ENCODE data around the gene DDX20. TPM values are rescaled to one million over a fixed set of nuclear protein-coding genes. Genes with fewer than 3 reads are reported as not detected.

Gene DDX20
- total and polyA plus RNA-seq, 11 donors, result 2.9 to 12.9 (median 7.3) TPM

- no peak for DNase-seq
- peak overlapping the region in 1 of 12 donors; percentile 34 for H3K27ac ChIP-seq
- H3K4me1 ChIP-seq, result peaks cover 0 to 31% (median 8%) of the 10 kb centered on the region in 12 donors
- TF ChIP-seq POLR2A (IDR thresholded peaks at IDR 0.05), result no peak
- intact Hi-C loops (cut with DNase I), result loop anchor here in 6 of 10 donors (5.0 to 10.0 kb wide), 4 partner anchors 80 to 190 kb away; no protein-coding TSS in a partner anchor
- no peak for ATAC-seq
- H3K9me3 ChIP-seq, result no peaks in the 10 kb centered on the region
- no peaks in the 10 kb centered on the region for H3K36me3 ChIP-seq
- no peak overlapping the region for H3K4me3 ChIP-seq
- WGBS, 4 donors, result 81 to 89% (median 85%) methylated on average over 11 of the region's 11 CpGs
- no peaks in the 10 kb centered on the region for H3K27me3 ChIP-seq
These were observed 49.1 kb downstream of the DDX20 start for GRCh38 chr1:111804776-111805175.

DNA sequence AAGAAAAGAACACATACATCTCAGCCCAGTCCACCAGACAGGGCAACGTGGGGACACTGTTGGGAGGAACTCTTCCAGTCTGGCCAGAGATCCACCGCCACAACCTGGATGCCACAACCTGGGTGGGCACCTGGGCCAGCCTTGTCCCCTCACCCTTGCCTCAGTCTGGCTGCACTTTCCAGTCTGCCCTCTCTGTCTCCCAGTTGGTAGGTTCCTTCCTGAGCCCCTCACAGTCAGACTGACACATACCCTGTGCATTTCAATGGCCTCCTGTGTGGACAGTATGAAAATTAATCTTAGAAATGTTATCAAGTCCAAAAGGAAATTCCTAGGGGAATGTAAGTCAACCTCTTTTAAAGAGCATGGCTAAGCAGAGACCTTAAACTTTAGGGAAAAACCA is 49.5 kb downstream of the DDX20 start:
- DNase-seq (no peak), ATAC-seq (no peak)
- Histone ChIP-seq H3K27me3 (no peaks in the 10 kb centered on the region), H3K9me3 (no peaks in the 10 kb centered on the region), H3K27ac (no peak overlapping the region), H3K4me3 (no peak overlapping the region), H3K4me1 (peaks cover 0 to 31% (median 8%) of the 10 kb centered on the region in 12 donors), H3K36me3 (no peaks in the 10 kb centered on the region)
- 83 to 100% (median 85%) methylated on average over 1 to 2 of the region's 2 CpGs for WGBS, 4 donors
- intact Hi-C loops (cut with DNase I), result loop anchor here in 3 of 10 donors (10.0 kb wide), 2 partner anchors 80 to 190 kb away; no protein-coding TSS in a partner anchor
- TF ChIP-seq POLR2A (IDR thresholded peaks at IDR 0.05), result no peak
- TF ChIP-seq CTCF (IDR thresholded peaks at IDR 0.05), result no peak

- DNase-seq (no peak), ATAC-seq (no peak)
- Histone ChIP-seq H3K4me3 (no peak overlapping the region), H3K36me3 (no peaks in the 10 kb centered on the region), H3K9me3 (no peaks in the 10 kb centered on the region), H3K27ac (no peak overlapping the region), H3K4me1 (peaks cover 0 to 4% (median 0%) of the 10 kb centered on the region in 12 donors), H3K27me3 (no peaks in the 10 kb centered on the region)
- 79 to 89% (median 83%) methylated on average over 10 of the region's 10 CpGs for WGBS, 4 donors
- intact Hi-C loops (cut with DNase I), result no loop called here
- TF ChIP-seq POLR2A (IDR thresholded peaks at IDR 0.05), result no peak
These were observed 56.2 kb downstream of the DDX20 start for GRCh38 chr1:111811891-111812290.

- no peak overlapping the region for H3K4me3 ChIP-seq
- H3K27me3 ChIP-seq, result no peaks in the 10 kb centered on the region
- no peaks in the 10 kb centered on the region for H3K36me3 ChIP-seq
- TF ChIP-seq POLR2A (IDR thresholded peaks at IDR 0.05), result no peak
- ATAC-seq (no peak), DNase-seq (no peak)
- peaks cover 0 to 4% (median 0%) of the 10 kb centered on the region in 12 donors for H3K4me1 ChIP-seq
- 91 to 95% (median 92%) methylated on average over 4 of the region's 4 CpGs for WGBS, 4 donors
- H3K27ac ChIP-seq, result no peak overlapping the region
- intact Hi-C loops (cut with DNase I), result no loop called here
- H3K9me3 ChIP-seq, result no peaks in the 10 kb centered on the region
These were observed 56.6 kb downstream of the DDX20 start for GRCh38 chr1:111812306-111812705.

- Histone ChIP-seq H3K27me3 (no peaks in the 10 kb centered on the region), H3K36me3 (no peaks in the 10 kb centered on the region), H3K4me1 (peaks cover 0 to 4% (median 0%) of the 10 kb centered on the region in 12 donors), H3K4me3 (no peak overlapping the region), H3K27ac (no peak overlapping the region), H3K9me3 (no peaks in the 10 kb centered on the region)
- no peak for TF ChIP-seq POLR2A (IDR thresholded peaks at IDR 0.05)
- peak in 2 of 12 donors; percentile 4 to 6 for TF ChIP-seq CTCF (IDR thresholded peaks at IDR 0.05)
- intact Hi-C loops (cut with DNase I), result no loop called here
- DNase-seq, result no peak
- WGBS, 4 donors, result 65 to 84% (median 71%) methylated on average over 13 to 16 of the region's 16 CpGs
- peak in 1 of 4 donors; percentile 18 for ATAC-seq
These were observed 58.0 kb downstream of the DDX20 start for GRCh38 chr1:111813440-111814304.
